Stimulated activated CD8-positive, alpha-beta memory T cell treated with anti-CD3 and anti-CD28 coated beads, Interleukin-7, amount 100 ng/mL, for 48 hours (primary cell): ENCODE results near the gene KRT82.
"Not testable (repeated sequence)": the region's sequence is repeated elsewhere in the genome, so short reads cannot be mapped to it uniquely, and the experiment has no call there.

Experiments
- DNase-seq, 2 donors: peaks; one replicate each; pipeline ENCODE4 v3.0.0-alpha.2; 2020; ENCODE audit warnings: low read depth in 1 of 2; ENCODE audit errors: extremely low read depth in 1 of 2

The KRT82 gene

DNA sequence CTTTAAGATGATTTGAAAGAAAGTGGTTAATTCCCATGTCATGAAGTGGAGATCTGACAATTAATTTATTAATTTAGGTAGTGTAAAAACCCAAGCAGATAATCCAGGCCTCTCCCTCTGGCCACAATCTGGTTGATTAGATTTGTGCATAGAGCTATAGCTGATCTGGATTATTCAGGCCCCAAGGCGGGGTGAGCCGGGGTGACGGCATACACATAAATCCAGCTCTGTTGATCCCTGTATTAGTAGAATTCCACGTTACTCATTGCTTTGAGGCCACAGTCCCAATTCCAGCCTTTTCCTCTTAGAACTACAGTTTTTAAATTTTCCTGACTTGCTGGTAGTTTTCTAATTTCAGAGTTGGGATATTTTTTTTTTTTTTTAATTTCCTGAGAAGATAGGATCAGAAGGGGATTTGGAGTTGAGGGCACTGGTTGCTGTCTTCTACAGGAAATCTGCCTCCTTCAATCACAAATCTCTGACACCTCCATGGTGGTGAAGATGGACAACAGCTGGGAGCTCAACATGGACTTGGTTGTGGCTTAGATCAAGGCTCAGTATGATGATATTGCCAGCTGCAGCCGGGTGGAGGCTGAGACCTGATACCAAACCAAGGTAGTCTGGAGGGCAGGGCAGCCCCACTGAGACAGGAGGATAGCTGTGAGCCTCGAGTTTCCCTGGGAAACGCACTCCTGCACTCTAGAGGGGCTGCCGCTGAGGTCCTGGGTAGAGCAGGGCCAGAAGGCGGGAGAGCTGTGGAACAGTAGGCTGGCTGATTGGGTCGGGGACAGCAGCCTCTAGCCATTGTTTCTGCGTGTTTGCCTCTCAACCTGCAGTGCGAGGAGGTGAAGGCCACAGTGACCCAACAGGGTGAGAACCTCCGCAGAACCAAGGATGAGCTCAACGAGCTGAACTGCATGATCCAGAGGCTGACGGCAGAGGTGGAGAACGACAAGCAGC, 58.3 kb downstream of the KRT82 start:
- no peak for DNase-seq

DNA sequence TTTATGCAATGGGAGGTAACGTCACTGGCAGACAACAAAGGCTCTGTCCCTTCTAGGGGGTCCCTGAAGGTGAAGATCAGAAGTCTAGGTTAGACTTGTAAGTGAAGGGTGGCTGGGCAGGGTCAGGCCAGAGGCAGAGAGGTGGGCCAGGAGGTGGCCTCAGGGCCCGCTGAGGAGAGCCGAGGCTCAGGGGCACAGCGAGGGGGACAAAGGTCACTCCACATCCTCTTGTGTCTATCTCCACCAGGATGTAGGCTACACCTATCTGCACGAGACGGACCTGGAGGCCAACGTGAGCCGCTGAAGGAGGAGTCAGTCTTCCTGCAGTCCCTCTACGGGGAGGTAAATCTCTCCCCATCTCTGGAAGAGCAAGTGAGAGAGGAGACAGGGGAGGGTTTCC, 59.1 kb downstream of the KRT82 start:
- no peak for DNase-seq

DNA sequence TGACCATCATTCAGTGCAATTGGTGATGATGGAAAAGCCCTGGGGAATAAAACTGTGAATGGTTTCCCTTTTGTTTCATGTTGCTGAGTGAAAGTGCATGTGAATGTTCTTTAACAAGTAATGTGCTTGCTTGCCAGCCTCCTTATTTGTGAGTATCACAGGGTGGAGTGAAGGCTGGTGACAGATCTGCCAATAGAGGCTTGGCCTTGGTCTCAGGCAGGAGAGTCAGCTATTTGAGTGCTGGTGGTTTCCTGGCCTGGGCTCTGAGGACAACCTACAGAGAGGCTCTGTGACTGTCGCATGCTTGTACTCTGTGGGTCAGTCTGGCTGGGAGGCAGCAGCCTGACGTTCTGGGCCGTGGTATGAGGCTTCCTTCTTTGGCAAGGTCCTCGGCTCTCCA, 59.5 kb downstream of the KRT82 start:
- no peak for DNase-seq

DNA sequence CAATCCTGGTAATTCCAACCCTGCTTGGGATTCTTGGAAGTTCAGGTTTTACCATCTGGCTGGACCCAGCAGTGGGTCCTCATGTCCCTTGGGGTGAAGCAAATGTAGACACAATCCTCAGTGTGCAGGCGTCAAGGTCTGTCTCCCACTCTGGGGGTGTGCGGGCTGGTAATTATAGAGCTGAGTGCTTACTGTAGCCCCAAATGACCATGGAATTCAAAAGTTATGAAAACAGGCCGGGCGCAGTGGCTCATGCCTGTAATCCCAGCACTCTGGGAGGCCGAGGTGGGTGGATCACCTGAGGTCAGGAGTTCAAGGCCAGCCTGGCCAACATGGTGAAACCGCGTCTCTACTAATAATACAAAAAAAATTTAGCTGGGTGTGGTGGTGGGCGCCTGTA, 61.1 kb downstream of the KRT82 start:
- not testable (repeated sequence) for DNase-seq

DNA sequence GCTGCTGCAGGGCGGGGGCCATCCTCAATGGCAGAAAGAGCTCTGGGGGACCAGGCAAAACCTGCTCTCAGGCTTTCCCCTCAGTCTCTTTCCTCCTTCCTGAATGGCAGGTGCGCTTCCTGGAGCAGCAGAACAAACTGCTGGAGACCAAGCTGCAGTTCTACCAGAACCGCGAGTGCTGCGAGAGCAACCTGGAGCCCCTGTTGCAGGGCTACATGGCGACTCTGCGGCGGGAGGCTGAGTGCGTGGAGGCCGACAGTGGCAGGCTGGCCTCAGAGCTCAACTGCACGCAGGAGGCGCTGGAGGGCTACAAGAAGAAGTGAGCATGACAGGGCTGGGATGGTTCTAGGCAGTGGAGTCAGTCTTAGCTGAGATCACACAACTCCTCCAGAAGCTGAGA, 62.0 kb downstream of the KRT82 start:
- no peak for DNase-seq
